ENCODE data around the gene SH3BP5.

DNA sequence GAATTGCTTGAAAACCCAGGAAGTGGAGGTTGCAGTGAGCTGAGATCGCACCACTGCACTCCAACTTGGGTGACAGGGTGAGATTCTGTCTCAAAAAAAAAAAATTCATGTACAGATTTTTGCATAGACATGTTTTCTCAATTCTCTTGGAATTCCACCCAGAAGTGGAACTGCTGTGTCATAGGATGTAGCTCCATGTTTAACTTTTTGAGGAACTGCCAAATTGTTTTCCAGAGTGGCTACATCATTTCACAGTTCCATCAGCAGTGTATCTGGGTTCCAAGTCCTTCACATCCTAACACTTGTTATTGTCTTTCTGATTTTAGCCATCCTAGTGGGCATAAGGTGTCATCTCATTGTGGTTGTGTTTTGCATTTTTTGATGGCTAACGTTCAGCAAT lies 116.4 kb downstream of the SH3BP5 start:
- TF ChIP-seq, protein P1, sequence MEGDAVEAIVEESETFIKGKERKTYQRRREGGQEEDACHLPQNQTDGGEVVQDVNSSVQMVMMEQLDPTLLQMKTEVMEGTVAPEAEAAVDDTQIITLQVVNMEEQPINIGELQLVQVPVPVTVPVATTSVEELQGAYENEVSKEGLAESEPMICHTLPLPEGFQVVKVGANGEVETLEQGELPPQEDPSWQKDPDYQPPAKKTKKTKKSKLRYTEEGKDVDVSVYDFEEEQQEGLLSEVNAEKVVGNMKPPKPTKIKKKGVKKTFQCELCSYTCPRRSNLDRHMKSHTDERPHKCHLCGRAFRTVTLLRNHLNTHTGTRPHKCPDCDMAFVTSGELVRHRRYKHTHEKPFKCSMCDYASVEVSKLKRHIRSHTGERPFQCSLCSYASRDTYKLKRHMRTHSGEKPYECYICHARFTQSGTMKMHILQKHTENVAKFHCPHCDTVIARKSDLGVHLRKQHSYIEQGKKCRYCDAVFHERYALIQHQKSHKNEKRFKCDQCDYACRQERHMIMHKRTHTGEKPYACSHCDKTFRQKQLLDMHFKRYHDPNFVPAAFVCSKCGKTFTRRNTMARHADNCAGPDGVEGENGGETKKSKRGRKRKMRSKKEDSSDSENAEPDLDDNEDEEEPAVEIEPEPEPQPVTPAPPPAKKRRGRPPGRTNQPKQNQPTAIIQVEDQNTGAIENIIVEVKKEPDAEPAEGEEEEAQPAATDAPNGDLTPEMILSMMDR (IDR thresholded peaks at IDR 0.05): no peak
- TF ChIP-seq POLR2A (IDR thresholded peaks at IDR 0.05): no peak
